Epithelial cell of esophagus (primary cell): ENCODE results near the gene ZBTB37.
"Not testable (repeated sequence)": the region's sequence is repeated elsewhere in the genome, so short reads cannot be mapped to it uniquely, and the experiment has no call there.

ENCODE experiments used
- DNase-seq: peaks from one replicate; pipeline ENCODE4 v3.0.0; 2010; ENCODE audit warnings: low read depth
- H3K4me3 ChIP-seq: 2 replicates; pipeline ENCODE4 v1.5.1; 2011; ENCODE audit warnings: mild to moderate bottlenecking, low read length, control low read depth
- CTCF ChIP-seq: IDR thresholded peaks from 2 replicates; pipeline ENCODE4 v1.5.1; 2011; ENCODE audit warnings: low read depth, mild to moderate bottlenecking, low read length, control low read depth, inconsistent platforms; ENCODE audit not compliant: insufficient read depth; ENCODE audit errors: missing control alignments

ZBTB37 gene

GRCh38 chr1:173920861-173921260 is 52.7 kb downstream of the ZBTB37 start:
- TF ChIP-seq CTCF, result no peak
- no peak overlapping the region for H3K4me3 ChIP-seq
- no peak for DNase-seq

GRCh38 chr1:173925306-173926242 is 57.4 kb downstream of the ZBTB37 start:
- H3K4me3 ChIP-seq, result no peak overlapping the region
- no peak for TF ChIP-seq CTCF
- no peak for DNase-seq

- not testable (repeated sequence) for DNase-seq, H3K4me3 ChIP-seq
These were observed 62.4 kb downstream of the ZBTB37 start for GRCh38 chr1:173930541-173930940.

GRCh38 chr1:173934440-173934839 is 66.3 kb downstream of the ZBTB37 start:
- no peak for DNase-seq
- TF ChIP-seq CTCF, result no peak
- H3K4me3 ChIP-seq, result no peak overlapping the region

- no peak for DNase-seq
- no peak overlapping the region for H3K4me3 ChIP-seq
- TF ChIP-seq CTCF, result no peak
These were observed 68.9 kb downstream of the ZBTB37 start for GRCh38 chr1:173937062-173937461.

- TF ChIP-seq CTCF, result no peak
- peak; percentile 78 for DNase-seq
- no peak overlapping the region for H3K4me3 ChIP-seq
These were observed 78.3 kb downstream of the ZBTB37 start for GRCh38 chr1:173946380-173946921.

- DNase-seq, result no peak
- no peak overlapping the region for H3K4me3 ChIP-seq
- no peak for TF ChIP-seq CTCF
These were observed 80.4 kb downstream of the ZBTB37 start for GRCh38 chr1:173948594-173948993.
